ENCODE measurements around the gene HIPK4.
"Not testable (repeated sequence)": the region's sequence is repeated elsewhere in the genome, so short reads cannot be mapped to it uniquely, and the experiment has no call there.

Gene HIPK4, protein sequence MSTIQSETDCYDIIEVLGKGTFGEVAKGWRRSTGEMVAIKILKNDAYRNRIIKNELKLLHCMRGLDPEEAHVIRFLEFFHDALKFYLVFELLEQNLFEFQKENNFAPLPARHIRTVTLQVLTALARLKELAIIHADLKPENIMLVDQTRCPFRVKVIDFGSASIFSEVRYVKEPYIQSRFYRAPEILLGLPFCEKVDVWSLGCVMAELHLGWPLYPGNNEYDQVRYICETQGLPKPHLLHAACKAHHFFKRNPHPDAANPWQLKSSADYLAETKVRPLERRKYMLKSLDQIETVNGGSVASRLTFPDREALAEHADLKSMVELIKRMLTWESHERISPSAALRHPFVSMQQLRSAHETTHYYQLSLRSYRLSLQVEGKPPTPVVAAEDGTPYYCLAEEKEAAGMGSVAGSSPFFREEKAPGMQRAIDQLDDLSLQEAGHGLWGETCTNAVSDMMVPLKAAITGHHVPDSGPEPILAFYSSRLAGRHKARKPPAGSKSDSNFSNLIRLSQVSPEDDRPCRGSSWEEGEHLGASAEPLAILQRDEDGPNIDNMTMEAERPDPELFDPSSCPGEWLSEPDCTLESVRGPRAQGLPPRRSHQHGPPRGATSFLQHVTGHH

DNA sequence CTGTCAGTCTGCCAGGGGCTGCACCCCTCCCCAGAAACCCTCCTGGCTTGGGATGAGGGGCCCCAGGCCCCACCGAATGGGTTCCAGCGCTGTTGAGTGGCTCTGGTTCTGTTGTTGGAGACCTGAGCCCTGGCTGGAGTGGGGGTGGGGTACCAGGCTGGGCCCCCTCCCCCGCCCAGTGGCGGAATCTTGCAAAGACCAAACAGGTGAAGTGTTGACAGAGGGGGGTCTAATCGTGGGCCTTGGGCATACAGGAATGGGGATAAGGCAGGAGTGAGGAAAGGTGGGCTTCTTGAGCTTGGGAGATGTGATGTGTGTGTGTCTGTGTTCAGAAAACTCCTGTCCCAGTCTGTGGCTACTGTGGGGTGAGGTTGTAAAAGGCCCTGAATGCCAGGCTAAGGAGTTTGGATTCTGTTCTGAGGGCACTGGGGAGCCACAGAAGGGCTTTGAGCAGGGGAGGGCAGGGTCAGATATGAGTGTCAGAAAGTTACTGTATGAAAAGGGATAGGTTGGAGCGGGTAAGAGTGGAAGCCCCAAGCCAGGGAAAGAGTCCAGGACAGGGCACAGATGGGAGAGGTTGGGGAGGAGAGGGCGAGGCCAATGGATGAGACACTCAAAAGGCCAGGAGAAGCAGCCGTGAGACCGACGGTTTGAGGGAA is at the start of gene HIPK4:
Gene HIPK4 (minus strand): TSS at position 98 of the 659 bp plus-strand sequence. CDS start 279 bp downstream, outside the sequence.
- no peak for DNase-seq

DNA sequence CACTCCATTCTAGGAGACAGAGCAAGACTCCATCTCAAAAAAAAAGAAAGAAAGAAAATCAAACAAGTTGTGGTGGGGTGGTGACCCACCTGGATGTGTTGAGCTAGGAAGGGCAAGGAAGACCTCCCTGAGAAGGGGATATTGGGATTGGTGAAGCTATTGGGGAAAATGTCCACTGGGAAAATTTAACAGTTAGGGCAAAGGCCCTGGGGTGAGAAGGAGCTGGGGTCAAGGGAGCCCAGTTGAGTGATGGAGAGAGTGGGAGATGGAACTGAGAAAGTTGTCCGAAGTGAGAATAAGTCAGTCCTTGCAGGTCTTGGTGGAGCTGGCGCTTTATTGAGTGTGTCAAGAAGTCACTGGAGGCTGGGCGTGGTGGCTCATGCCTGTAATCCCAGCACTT is 48.3 kb upstream of the HIPK4 start:
- DNase-seq = no peak

DNA sequence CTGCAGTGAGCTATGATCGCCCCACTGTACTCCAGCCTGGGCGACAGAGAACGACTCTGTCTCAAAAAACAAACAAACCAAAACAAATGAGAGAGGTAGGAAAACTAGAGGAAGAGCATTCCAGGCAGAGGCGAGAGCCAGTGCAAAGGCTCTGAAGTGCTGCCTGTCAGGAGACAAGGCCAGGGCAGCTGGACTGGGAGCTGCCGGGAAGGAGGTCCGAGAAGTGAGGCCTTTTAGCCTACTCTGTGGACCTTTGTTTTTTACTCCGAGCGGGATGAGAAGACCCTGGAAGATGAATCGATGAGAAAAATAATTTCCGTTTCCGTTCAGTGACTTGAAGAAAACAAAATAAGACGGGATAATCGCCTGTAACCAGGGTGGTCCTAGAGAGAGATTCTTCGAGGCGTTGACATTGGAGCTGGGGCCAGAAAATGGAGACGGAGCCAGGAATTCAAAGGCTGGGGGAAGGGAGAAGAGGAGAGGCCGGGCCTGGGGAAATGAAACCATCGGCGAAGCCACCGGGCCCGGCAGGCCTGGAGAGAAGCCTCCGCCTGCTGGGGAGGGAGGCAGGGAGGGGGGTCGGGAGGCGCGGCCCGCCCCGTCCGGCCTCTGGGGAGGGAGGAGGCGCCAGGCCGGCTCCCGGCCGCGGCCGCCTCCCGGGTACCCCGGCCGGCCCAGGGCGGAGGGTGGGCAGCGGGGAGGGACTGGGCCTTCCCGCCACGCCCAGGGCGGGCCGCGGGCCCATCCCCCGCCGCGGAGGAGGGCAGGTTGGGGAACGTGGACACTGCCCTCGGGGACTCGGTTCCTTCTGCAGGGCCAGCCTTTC is 43.6 kb upstream of the HIPK4 start:
- peak; percentile 58 to 89 for DNase-seq

DNA sequence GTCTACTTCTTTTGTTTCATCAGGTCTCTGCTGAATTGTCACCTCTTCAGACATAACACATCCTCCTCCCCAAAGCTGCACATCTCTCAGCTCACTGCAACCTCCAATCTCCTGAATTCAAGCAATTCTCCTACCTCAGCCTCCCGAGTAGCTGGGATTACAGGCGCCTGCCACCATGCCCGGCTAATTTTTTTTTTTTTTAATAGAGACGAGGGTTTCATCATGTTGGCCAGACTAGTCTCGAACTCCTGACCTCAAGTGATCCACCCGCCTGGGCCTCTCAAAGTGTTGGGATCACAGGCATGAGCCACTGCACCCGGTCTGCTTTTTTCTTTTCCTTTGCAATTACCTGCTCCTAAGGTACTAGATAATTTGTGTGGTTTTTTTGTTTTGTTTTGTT is 42.8 kb upstream of the HIPK4 start:
- DNase-seq = not testable (repeated sequence)

DNA sequence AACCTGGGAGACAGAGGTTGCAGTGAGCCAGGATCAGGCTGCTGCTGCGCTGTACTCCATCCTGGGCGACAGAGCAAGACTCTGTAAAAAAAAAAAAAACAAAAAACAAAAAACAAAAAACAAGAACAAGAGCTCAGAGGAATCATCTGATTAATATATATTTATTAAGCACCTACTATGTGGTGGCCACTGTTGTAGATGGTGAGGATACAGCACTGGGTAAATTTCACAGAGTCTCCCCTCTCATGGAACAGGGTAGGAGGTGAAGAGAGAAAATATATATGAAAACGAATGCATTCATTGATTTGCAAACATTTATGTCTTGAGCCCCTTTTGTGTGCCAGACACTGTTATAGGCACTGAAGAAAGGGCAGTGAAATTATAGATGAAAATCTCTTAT is 41.7 kb upstream of the HIPK4 start:
- DNase-seq = no peak

DNA sequence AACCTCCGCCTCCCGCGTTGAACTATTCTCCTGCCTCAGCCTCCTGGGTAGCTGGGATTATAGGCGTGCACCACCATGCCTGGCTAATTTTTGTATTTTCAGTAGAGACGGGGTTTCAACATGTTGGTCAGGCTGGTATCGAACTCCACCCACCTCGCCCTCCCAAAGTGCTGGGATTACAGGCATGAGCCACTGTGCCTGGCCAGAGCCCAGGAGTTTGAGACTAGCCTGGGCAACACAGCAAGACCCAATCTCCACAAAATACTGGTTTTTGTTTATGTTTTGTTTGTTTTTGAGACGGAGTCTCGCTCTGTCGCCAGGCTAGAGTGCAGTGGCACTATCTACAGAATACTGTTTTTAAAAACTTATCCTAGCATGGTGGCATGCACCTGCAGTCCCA is 40.3 kb upstream of the HIPK4 start:
- DNase-seq = not testable (repeated sequence)

DNA sequence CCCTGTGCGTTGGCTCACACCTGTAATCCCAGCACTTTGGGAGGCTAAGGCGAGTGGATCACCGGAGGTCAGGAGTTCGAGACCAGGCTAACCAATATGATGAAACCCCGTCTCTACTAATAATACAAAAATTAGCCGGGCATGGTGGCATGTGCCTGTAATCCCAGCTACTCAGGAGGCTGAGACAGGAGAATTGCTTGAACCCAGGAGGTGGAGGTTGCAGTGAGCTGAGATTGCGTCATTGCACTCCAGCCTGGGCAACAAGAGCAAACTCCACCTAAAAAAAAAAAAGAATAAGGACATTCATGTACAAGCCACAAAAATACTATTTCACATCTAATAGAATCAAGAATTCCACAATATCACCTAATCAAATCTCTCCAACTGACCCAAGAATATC is 38.2 kb upstream of the HIPK4 start:
- DNase-seq = not testable (repeated sequence)

DNA sequence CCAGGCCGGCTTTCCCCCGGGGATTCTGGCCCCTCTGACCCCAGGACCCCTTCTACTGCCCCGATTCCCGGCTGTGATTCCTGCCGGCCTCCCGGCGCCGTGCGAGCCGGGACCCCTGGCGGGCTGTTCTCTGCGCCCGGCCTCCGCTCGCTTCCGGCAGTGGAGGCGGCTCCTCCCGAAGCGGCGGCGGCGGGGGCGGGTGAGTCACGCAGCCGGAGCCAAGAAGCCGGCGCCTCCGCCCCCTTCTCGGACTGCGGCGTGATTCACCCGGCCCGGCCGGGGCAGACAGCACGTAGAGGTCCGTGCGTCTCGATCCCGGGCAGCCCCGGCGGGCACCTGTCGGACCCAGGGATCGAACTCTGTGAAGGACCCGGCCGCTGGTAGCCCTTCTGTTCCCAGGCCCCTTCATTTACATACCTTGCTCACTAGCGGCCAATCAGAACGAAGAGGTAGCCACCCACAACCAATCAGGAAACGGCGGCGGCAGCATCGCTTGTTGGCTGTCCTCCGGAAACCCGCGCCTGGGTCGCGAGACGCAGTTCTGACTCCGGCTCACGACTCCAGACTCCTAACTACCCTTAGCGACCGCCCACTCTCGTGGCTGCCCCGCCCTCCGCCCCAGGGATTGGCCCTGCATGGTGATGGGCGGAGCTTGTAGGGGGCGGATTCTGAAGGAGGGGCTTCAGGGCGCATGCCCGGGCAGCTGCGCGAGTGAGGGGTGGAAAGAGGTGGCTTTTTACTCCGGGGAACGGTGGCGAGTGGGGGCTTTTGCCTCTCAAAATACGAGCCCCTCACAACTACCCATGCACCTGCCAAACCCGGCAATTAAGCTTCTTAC is 35.7 kb upstream of the HIPK4 start, which contains the start of gene SERTAD1:
Gene SERTAD1 (minus strand): TSS at position 543 of the 838 bp plus-strand sequence. CDS start 2,446 bp downstream, outside the sequence.
- peak; percentile 99 to 100 for DNase-seq

DNA sequence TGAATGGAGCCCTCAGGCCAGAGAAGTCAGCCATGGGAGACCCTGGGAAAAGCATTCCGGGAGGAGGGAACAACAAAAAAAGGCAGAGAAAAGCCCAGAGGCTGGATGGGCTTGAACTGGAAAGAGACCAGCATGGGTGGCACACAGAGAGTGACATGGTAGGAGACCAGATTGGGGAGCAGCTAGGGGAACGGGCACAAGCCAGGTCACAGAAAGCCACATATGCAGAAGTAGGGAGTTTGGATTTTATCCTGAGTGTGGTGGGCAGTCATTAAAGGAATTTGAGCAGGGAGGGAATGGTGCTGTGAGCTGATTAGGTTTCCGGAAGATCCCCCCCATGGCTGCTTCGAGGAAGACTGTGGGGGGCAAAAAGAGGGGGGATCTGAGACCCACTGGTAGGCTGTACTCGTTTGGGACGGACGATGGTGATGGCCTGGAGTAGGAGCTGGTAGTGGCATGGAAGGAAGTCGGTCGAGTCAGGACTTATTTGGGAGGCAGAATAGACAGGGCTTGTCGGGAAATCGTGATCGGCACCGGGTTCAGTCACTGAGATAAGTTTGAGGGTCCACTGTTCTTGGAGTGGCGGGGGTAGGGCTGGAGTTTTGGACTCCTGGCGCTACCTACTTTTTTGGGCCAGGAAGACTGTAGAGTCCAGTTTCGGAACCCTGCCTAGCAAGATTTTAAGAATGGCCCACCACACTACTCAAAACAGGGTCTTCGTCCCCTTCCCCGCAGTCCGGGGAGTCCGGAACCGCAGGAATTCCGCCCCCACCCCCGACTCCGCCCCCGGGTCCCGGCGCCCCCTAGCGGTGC is 34.9 kb upstream of the HIPK4 start:
- DNase-seq = no peak

DNA sequence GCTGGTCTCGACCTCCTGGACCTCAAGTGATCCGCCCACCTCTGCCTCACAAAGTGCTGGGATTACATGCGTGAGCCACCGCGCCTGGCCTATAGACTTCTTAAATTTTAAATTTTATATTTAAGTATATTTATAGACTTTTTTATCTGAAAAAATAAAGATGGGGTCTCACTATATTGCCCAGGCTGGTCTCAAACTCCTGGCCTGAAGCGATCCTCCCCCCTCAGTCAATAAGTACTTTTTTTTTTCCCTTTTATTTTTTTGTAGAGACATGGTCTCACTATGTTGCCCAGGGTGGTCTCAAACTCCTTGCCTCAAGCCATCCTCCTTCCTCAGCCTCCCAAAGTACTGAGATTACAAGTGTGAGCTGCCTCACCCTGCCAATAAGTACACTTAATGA is 34.0 kb upstream of the HIPK4 start:
- DNase-seq = no peak

DNA sequence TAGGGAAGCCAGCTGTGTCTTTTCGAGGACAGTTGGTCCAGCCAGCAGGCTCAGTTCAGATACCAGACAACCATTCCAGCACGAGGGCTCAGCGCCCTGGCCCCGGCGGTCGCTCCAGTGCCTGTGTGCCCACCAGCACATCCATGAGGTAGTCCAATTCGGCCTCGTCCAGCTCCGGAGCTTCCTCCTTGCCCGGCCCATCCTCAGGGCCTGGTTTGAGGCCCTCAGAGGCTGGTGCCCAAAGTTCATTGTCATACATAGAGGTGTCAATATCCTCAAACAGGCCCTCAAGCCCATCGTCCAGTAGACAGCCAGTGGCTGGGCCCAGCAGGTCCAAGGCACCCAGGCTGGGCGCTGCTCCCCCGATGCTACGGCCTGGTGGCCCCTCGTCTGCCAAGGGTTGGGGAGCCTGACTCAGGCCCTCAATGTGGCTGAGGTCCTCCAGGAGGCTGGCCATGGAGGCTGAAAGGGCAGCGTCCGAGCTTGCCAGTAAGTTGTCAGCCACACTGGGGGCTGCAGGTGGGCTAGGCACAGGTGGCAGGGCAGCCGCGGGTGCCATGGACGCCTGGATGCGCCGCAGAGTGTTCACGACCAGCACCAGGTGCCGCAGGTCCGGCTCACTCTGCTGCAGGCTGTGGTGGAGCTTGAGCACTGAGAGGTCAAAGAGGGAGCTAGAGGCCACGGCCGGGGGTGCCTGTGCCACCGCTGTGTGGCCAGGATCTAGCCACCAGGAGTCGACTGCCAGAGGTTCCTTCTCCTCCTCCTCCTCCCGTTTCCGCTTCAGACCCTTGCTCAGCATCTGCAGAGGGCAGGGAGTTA is 33.0 kb upstream of the HIPK4 start:
- DNase-seq = no peak

DNA sequence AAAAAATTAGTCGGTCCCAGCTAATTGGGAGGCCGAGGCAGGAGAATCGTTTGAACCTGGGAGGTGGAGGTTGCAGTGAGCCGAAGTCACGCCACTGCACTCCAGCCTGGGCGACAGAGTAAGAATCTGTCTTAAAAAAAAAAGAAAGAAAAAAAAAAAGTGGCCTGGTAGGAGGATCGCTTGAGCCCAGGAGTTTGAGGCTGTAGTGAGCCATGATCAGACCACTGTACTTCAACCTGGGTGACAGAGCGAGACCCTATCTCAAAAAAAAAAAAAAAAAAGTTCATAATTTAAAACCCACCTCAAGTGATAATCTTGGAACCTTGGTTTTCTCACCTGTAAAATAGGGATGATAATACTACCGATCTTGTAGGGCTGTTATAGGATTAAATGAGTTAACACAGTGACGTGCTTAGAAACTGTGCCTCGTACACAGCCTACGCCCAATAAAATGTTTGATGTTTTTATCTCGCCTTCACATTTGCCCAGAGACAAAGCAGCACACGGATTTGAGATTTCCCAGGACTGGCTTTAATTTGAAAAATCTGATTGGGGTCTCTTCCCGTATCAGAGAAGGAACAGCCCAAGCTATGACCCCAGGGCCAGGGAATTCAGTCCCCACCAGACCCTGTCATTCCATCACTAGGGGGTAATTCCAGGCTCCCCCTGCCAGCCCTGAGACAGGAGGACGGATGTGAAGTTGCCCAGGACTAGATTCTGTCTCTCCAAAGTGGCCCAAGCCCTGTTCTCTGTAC is 32.2 kb upstream of the HIPK4 start:
- no peak for DNase-seq

DNA sequence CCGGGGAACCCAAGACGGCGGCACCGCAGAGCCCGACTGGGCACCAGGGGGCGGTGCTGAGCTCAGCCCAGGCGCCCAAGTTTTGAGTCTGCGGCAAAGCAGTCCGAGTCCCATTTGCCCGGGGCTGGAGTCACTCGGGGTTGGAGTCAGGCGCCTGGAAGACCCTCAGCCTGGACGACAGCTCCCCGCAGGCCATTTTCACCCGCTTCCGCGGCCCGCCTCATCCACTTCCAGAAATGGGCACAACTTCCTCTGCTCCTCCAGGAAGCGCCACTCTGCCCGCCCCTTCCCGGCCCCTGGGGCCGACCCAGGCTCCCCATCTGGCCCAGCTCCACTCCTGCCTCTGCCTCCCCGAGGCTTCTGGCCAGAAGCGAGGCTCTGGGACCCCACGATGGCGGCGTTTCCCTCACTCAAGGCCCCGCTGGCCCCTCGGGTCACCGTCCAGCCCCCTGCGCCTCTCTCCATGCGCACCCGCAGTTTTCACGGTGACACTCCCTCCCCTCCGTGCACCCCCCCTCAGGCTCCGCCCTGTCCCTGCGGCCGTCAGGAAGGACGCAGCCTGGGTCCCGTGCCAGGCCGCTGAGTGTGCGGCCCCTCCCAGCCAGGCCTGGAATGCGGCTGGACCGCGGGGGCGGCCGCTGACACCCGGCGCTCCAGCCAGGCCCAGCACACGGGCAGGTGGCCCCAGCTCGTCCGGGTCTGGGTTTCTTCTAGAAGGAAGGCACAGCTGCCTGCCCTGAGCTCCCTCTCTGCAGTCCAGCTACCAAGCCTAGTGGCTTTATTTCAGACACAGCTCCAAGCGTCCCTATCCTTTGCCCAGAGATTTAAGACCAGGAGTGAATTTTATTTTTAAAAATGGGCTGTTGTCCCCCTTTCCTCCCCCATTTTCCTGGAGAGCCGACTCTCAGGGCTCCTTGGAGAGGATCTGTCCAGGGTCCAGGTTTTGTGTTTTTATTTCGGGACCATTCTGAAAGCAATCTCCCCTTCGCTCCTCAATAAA is 31.1 kb upstream of the HIPK4 start:
- peak; percentile 71 to 95 for DNase-seq

DNA sequence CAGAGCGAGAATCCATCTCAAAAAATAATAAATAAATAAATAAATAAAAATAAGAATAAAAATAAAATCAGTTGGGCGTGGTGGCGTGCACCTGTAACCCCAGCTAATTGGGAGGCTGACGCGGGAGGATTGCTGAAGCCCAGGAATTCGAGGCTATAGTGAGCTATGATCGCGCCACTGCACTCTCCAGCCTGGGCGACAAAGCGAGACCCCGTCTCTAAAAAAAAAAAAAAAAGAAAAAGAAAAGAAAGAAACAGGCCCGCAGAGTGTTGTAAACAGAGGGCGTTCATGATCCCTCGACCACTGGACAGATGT is 30.4 kb upstream of the HIPK4 start:
- DNase-seq = no peak

DNA sequence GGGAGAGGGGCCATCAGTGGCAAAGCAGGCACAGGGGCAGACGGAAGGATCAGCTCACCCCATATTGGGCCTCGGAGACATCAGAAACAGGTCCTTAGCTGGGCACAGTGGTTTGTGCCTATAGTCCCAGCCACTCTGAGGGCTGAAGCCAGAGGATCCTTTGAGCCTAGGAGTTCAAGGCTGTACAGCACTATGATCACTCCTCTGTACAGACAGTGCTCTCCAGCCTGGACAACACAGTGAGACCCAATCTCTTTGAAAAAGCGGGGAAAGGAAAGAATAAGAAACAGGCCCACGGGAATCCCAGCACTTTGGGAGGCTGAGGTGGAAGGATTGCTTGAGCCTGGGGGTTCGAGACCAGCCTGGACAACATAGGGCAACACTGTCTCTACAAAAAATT is 29.8 kb upstream of the HIPK4 start:
- DNase-seq = no peak

DNA sequence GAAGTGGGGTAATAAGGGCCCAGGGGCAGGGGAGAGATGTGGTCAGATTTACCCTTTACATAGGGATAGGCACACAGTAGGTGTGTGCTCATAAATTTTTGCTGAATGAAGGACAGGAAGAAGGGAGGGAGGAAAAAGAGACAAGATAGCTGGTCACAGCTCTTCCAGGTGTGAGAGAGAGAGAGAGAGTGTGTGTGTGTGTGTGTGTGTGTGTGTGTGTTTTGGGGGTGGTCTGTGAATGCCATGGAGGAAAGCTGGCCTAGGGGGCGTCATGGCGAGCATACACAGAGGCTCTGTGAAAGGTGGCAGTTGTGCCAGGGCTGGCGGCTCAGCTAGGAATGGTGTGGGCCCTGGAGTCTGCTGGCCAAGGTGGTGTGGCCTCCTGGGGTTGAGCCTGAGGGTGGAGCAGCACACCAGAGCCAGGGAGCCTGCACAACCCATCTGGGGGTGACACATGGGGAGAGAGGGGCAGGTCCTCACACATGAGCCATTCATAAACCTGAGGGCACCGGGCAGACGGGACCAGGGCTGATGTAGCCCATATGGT is 29.2 kb upstream of the HIPK4 start:
- no peak for DNase-seq

DNA sequence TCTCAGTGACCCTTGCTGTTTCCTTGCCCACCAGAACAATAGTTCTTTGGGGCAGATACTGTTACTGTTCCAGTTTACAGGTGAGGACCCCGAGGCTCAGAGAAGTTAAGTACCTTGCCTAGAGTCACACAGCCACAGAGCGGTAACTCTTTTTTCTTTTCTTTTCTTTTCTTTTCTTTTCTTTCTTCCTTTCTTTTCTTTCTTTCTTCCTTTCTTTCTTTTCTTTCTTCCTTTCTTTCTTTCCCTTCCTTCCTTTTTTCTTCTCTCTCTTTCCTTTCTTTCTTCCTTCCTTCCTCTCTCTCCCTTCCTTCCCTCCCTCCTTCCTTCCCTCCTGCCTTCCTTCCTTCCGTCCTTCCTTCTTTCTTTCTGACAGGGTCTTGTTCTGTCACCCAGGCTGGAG is 28.1 kb upstream of the HIPK4 start:
- no peak for DNase-seq

DNA sequence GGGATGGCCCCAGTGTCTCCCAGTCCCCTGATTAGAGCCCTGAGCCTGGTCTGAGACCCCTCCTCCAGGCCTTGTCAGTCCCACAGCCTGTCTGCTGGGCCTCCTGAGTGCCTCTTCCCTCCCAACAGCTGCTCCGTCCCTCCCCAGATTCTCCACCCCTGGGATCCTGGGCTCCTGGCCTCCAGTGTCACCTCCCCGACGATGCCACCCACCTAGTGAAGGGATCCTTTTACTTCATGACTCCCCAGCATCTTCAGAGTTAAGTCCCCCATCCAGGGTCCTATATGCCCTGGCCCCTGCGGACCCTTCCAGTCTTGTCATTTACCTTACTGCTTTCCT is 27.6 kb upstream of the HIPK4 start:
- DNase-seq = no peak

All from NCI-H526 (cell line).